ENCODE data around the gene CD38.

GRCh38 chr4:15847746-15848145 is 69.6 kb downstream of the CD38 start:
- TF ChIP-seq CTCF (IDR thresholded peaks at IDR 0.05; ENCODE audit: borderline replicate concordance, extremely low read depth, low read length, poor library complexity, severe bottlenecking) (no peak), EZH2 (IDR thresholded peaks at IDR 0.05; ENCODE audit: borderline replicate concordance, low read depth, low read length, severe bottlenecking) (no peak)
